ENCODE results near the gene GPBAR1.
A peak's percentile ranks its signal among the peaks of the same experiment; 100 is the strongest.

GPBAR1 gene

DNA sequence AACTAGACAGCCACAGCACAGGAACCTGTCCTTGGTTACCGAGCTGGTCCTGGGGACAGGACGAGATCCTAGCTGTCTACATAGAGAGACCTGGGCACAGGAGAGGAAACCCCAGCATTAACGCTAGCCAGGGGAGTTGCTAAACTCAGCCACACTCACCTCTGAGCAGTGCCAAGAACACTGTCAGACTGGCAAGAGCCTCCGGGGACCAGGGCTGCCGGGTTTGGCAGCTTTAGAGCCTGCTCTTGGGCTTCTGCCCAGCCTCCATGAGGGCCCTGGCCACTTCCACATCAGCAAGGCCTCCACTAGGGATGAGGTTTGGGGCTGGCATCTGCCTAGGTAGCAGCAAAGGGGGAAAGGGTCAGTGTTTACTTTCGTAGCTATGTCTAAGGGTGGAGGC lies 24.8 kb downstream of the GPBAR1 start:
- DNase-seq (ENCODE audit: low spot score) = no peak

DNA sequence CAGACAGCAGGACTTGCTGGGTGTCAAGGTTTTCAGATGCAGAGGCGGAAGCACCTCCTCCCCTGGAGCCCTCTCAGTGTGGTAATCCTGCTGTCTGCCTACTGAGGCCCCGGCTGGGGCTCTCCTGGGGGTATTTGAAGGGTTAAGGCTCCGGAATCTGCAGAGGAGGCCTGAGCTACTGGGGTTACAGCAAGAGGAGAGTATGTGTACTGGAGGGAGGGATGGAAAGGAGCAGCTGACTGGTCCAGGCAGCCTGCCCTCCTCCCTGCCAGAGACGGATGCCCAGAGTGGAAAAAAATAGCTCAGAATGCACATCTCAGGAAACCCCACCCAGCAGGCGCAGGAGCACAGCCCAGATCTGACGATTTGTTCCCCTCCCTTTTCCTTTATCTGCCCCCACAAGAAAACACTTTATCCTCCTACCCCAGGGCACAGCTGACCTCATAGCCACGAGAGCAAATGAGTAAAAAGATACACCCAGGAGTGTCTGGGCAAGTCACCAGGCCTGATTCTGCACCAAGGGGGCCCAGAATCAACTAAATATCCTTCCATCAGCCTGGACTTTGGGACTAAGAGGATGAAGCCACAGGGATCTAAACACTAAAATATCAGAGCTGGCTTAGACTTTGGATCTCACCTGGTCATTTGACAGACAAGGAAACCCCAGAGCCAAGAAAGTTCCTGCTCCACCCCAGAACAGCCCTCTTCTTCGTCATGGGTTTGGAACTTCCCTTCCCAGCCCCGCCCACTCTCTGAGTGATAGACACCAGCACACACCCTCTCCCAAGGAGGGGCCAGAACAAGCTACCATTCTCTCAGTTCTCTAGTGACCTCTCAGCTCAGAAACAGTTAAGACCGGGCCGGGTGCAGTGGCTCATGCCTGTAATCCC lies 26.0 kb downstream of the GPBAR1 start:
- peak; percentile 87 for DNase-seq (ENCODE audit: low spot score)

DNA sequence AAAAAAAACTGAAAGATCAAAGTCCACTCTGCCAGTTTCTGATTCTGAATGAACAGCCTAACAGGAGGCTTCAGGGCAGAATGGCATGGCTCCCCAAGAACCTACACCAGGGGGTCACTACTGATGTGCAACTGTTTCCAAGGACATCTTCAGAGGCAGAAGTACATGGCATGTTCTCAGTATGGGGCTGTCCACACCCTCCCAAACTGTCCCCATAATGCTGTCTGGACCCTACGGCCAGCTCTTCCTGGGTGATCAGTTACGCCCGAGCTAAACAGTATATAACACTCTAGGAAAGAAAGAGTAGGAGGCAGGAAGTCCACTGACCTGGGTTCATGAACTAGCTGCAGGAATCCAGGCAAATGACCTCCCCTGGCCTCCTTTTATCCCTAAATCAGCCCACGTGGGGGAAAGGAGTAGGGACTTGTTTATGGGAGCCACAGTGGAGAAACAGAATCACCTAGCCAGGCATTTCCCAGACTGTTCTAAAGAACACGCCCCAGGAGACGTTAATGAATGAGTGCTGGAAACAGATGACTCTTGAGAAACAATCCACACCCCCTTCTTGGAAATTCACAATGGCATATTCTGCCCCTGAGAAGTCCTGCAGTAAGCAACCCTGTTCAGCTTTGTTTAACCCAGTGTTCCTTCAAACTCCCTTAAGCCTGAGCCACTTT lies 29.0 kb downstream of the GPBAR1 start:
- no peak for DNase-seq (ENCODE audit: low spot score)

DNA sequence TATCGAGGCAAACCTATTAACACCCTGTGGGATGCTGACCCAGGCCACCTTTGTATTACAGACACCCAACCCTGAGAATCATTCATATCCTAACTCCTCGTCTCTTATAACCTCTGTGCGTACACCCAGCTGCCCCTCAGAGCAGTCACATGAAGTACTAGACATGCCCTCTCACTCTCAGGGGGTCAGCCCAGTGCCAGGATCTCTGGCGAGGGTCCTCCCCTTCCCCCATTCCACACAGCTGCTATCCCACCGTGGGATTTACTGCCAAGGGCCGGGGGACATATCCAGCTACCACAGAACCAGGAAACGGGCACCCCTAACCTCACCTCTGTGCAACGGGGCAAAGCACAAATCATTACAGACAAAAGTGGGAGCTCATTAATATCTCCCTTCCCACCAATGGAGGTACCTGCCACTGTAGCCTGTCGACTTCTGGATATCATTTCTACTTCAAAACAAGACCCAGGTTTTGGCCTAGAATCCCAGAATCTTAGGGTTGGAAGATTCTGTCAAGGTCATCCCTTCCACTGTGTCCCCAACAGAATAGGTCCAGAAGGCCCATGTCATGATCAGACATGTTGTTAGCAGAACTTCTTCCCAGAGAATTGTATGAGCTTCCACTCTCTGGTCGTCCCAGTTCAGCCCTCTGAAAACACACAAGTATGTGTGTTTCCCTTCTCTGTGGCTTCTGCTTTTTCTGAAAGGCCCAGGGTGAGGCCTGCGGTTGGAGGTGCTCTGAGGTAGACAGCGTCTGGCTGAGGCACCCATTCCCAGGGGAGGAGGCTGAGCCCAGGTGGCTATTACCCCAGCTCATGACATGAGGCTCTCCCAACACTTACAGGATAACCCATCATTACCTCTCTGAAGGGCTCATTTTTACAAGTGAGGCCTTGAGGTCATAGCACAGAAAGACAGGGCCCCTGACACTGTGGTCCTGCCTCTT lies 29.8 kb downstream of the GPBAR1 start:
- no peak for DNase-seq (ENCODE audit: low spot score)

DNA sequence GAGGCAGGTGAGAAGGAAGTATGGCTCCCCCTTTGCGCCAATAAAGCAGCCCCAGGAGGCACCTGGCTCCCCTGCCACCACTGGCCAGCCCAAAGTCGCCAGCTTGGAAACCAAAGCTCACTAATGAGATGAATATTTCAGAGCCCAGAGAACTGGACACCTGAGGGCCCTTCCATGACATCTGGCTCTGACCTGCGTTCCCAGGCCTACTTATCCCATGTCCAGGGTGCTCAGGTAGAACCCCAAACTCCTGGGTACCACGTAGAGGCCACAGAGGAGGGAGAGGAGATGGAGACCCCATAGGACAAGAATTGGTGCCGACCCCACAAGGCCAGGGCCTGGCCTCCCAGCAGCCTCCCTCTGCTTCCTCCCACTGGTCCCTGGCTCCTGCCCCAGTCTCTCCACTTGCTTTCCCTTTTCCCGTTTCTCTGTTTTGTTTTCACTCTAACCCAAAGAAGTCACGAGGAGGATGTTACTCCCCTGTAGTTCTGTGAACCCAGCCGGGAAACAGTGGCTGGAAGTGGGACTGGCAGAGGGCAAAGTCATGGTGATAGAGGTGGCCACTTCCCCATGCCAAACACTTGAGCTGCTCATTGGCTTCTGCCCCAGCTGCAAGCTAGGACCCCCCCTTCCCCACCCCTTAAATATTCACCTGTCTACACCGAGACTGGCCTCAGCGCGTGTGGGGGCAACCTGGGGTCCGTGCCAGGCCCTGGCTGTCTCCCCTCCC lies 30.7 kb downstream of the GPBAR1 start:
- no peak for DNase-seq (ENCODE audit: low spot score)

DNA sequence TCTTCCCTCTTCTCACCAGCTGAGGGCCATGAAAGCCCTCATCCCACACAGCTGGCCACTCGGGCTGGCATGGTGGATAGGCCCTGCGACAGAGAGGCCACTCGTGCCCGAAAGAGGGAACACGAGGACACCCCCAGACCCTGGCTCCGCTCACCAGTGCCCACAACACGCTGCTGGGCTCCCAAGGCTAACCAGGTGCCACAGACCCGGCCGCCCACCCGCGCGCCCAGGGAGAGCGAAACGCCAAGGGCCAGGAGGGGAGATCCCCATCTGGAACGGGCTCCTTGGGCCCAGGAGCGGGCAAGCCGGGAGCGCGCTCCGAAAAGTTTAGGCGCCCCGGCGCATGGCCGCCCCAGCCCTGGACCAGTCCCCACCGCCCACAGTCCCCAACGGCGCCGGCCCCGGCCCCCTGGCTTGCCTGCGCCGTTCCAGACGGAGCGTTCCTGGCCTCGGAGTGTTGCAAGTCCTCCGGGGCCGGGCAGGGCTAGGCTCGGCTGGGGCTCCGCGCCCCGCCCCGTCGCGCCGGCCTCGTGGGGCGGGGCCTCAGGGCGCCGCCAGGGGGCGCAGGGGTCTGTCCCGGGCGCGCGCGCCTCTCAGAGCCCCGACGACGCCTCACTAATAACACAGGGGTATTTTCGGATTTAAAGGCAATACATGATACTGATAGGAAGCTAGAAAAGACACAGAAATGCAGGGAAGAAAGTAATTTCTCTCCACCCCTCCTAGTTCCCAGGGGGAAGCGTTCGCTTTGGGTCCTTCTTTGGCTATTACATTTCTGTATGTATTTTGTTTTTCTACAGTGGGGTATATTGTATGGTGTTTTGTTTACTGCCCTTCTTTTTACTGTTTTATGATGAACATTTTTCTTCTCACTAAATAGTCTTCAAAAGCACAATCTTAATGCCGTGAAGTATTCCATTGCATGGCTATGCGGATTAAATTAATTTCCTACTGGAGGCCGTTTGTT lies 31.5 kb downstream of the GPBAR1 start, which contains the start of gene TMBIM1:
TMBIM1 (minus strand) TSS at position 456 of the 967 bp plus-strand sequence. CDS start 10,362 bp downstream, outside the sequence.
- DNase-seq (ENCODE audit: low spot score) = peak; percentile 88

DNA sequence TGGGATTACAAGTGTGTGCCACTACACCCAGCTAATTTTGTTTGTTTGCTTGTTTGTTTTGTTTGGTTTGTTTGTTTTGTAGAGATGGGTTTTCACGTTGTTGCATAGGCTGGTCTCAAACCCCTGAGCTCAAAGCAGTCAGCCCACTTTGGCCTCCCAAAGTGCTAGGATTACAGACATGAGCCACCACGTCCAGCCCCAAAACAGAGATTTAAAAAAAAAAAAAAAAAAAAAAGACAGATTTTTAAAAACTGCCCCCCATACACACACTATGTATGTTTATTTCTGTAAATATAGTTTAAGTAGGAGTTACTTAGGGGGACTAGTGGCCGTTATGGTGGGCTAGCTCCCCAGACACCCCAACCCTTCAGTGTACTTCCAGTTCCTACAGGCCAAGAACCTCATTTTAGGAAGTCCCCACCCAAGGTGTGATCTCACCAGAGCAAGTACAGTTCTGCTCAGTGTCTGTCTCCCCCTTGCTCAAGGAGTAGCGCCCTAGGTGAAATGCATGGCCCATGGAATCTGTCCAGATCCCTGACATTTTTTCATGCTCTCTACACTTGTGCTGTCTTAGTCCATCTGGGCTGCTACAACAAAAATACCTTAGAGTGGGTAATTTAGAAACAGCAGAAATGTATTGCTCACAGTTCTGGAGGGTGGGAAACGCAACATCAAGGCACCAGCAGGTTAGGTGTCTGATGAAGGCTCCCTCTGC lies 33.1 kb downstream of the GPBAR1 start:
- no peak for DNase-seq (ENCODE audit: low spot score)

DNA sequence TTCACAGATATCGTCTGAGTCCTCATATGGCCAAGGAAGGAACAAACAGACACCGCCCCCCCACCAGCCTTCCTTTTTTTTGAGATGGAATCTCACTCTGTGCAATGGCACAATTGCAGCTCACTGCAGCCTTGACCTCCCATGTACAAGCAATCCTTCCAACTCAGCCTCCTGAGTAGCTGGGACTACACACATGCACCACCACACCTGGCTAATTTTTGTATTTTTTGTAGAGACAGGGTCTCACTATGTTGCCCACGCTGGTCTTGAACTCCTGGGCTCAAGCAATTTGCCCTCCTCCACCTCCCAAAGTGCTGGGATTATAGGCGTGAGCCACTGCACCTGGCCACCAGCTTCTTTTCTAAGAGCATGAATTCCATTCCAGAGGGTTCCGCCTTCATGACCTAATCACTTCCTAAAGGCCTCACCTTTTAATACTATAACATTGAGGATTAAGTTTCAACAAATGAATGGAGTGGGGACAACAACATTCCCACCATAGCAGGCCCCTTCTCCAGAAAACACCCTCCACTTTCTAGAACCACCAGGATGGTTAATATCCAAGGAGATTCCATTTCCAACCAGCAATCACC lies 33.7 kb downstream of the GPBAR1 start:
- no peak for DNase-seq (ENCODE audit: low spot score)

DNA sequence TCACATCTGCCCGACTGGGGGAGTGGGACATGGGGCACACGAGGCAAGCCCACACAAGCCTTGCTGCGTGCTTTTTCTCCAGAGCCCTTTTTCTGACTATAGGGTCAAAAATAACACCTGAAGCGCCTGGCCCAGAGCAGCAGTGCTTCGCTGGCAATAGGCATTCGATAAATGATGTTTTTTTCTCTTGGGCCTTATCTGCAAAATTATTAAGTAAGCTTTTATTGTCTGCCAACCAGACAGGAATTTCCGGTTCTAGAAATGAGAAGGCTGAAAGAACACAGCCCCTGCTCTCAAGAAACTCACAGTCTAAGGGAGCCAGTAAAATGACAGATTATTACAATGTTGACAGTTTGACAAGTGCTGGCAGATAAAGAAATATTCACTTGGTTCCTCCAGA lies 34.2 kb downstream of the GPBAR1 start:
- DNase-seq (ENCODE audit: low spot score) = no peak

DNA sequence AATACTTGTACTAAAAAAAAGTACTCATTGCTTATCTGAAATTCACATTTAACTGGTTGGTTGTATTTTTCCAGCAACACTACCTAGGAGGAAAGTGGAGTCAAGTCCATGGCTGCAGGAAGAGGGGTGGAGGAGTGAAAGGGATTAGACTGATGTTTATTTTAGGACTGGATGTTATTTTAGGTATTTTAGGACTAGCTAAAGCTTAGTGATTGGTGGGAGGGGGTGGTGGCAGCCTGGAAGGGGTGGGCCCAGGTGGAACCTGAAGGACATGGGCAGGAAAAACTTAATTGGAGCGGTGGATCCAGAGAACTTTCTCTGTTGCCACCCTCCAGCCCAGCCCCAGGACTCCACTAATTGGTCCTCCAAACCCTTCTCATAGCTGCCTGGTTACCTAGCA lies 35.4 kb downstream of the GPBAR1 start:
- no peak for DNase-seq (ENCODE audit: low spot score)

DNA sequence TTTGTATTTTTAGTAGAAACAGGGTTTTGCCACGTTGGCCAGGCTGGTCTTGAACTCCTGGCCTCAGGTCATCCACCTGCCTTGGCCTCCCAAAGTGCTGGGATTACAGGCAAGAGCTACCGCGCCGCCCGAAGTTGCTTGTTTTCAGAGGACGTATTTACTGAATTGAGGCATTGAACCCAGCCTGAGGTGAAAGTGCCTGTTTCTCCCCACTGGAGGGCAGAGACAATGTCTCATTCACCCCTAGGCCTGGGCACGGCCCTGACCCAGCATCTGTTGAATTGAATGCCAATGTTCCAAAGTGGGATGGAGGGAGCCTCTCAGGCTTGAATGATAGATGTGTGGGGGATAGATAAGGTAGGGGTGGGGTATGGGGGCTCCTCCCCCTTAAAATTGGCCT lies 36.0 kb downstream of the GPBAR1 start:
- DNase-seq (ENCODE audit: low spot score) = no peak

DNA sequence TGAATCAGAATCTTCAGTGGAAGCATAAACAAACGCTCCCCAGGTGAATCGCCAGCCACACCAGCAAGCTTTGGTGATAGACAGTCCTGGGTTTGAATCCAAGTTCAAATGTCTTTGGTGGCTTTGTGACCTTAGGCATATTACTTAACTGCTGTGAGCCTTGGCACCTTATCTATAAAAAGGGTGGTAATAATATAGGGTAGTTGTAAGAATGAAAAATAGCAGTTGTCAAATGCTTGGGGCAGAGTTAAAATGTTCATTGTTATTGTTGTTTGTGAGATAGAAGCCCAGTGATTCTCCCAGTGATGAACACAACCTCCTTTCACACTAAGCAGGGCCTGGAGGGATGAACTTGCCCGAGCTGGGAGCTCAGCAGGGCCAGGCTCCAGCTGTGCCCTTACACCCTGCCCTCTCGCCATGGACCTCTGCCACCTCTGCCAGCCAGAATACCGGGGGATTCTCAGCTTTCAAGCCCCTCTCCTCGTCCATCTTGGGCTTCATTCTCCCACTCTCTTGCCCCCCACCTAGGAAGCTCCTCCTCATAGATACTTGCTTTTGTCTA lies 37.6 kb downstream of the GPBAR1 start:
- no peak for DNase-seq (ENCODE audit: low spot score)

DNA sequence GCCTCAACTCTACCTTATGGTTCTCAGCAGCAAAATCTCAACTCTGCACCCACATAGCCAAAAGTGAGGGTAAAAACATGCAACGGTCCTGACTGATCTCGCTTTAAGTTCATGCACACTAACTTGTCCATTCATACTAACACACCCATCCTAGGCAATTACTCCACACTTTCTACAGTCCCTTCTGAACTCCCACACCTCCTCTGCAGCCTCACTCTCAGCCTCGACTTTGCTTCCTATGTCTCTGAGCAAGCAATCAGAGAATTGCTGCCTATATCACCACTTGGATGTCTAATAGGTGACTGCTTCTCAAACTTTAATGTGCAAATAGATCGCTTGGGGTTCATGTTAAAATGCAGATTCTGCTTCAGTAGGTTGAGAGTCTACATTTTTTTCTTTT lies 39.3 kb downstream of the GPBAR1 start:
- DNase-seq (ENCODE audit: low spot score) = no peak

DNA sequence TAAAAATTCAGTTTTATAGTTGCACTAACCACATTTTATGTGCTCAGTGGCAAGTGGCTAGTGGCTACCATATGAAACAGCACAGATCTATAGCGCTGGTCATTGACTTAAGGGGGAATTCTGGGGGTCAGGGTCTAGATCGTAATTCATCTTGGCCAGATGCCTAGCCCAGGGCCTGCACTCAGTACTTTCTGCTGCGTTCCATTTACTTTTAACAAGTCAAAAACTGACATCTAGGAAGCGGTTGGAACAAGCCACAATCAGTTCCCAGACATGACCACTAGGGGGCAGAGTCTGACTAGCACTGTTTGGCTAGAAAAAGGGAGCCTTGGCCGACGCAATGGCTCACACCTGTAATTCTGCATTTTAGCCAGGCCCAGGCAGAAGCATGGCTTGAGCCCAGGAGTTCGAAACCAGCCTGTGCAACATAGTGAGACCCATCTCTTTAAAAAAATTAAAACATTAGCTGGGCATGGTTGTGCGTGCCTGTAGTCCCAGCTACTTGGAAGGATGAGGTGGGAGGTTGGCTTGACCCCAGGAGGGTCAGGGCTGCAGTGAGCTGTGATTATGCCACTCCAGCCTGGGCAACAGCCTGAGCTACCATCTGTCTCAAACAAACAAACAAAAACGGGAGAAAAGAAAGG lies 40.5 kb downstream of the GPBAR1 start:
- DNase-seq (ENCODE audit: low spot score) = peak; percentile 79

DNA sequence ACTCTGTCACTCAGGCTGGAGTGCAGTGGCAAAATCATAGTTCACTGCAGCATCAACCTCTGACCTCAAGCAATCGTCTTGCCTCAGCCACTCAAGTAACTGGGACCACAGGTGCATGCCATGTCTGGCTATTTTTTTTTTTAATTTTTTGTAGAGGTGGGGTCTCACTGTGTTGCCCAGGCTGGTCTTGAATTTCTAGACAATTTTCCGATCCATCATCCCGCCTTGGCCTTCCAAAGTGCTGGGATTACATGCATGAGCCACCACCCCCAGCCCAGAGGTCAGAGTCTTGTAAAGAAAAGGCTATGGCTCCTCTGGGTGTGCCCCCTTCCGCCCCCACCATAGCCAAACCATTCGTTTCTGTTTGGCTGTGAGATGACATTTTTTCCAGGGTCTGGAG lies 44.6 kb downstream of the GPBAR1 start:
- DNase-seq (ENCODE audit: low spot score) = no peak

DNA sequence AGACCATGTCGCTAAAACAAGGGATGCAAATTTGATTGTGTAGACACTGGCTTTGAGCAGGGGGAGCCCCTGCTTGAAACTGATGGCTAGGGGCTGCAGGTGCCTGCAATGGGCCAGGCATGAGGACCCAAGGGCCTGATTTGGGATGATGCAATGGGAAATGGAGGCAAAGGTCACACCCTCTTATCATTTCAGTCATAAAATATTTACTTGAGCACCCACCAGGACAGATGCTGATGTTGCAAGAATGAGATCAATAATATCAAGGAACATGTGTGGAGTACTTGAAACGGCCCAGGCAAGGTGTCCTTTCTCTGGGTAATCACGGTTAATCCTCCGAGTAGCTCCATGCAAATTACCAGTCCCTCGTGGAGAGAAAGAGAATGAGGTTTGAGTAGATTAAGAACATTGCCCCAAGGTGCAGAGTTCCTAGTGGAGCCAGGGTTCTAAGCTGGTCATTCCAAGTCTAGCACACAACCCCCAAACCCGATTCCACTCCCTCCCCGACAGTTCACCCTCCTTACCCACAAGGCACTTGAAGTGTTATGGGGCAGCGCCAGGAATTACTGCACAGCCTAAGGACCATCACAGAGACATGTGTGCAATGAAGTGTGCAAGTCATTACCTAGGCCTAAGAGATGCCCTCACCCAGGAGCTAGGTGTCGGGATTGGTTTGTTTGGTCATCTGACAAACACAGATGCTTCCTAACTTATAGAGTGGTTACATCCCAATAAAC lies 45.5 kb downstream of the GPBAR1 start:
- DNase-seq (ENCODE audit: low spot score) = no peak

DNA sequence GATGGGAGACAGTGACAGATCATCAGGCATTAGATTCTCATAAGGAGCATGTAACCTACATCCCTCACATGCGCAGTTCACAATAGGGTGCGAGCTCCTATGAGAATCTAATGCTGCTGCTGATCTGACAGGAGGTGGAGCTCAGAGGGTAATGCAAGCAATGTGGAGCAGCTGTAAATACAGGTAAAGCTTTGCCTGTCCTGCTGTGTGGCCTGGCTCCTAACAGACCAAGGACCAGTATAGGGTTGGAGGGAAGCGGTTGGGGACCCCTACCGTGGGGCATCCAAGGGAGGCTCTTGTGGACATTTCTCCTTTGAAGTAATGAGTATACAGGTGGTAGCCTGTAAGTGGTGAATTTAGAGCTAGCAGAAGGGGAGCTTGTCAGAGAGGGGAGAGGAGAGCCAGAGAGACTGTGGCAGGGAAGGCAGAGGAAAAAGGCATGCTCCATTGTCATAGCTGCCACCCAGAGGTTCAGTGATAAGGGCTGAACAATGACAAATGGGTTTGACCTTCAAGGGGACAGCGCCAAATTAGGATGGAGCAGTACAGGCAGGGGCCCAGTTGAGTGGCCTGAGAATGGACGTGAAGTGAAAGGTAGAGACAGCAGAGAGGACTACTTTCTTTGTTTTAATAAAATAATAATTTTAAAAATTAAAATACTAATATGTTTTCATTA lies 46.7 kb downstream of the GPBAR1 start:
- no peak for DNase-seq (ENCODE audit: low spot score)

All from left forelimb (tissue), 1 donor.